ENCODE results near the gene C2.
"Not testable (repeated sequence)": the region's sequence is repeated elsewhere in the genome, so short reads cannot be mapped to it uniquely, and the experiment has no call there.

DNA sequence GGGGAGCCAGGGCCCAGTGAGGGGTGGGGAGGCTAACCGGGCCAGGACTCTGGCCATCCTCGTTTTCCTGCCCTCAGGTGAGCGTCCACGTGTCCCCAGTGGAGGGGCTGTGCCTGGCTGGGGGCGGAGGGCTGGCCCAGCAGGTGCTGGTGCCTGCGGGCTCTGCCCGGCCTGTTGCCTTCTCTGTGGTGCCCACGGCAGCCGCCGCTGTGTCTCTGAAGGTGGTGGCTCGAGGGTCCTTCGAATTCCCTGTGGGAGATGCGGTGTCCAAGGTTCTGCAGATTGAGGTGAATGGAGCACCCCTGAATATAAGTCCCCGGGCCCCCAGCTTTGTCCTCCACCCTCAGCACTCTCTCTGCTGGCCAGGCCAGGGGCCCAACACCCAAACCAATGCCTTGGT is 66.9 kb downstream of the C2 start:
- TF ChIP-seq, protein P1, sequence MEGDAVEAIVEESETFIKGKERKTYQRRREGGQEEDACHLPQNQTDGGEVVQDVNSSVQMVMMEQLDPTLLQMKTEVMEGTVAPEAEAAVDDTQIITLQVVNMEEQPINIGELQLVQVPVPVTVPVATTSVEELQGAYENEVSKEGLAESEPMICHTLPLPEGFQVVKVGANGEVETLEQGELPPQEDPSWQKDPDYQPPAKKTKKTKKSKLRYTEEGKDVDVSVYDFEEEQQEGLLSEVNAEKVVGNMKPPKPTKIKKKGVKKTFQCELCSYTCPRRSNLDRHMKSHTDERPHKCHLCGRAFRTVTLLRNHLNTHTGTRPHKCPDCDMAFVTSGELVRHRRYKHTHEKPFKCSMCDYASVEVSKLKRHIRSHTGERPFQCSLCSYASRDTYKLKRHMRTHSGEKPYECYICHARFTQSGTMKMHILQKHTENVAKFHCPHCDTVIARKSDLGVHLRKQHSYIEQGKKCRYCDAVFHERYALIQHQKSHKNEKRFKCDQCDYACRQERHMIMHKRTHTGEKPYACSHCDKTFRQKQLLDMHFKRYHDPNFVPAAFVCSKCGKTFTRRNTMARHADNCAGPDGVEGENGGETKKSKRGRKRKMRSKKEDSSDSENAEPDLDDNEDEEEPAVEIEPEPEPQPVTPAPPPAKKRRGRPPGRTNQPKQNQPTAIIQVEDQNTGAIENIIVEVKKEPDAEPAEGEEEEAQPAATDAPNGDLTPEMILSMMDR (IDR thresholded peaks at IDR 0.05; ENCODE audit: borderline replicate concordance, extremely low read depth, low read length, poor library complexity, severe bottlenecking) = not testable (repeated sequence)
- not testable (repeated sequence) for TF ChIP-seq EZH2 (IDR thresholded peaks at IDR 0.05; ENCODE audit: borderline replicate concordance, low read depth, low read length, severe bottlenecking)
